HS-27A (cell line): ENCODE measurements around the gene MT1F.
"Not testable (repeated sequence)": the region's sequence is repeated elsewhere in the genome, so short reads cannot be mapped to it uniquely, and the experiment has no call there.

Experiments used
- DNase-seq: peaks from one replicate; pipeline ENCODE4 v3.0.0-alpha.2; 2012; ENCODE audit warnings: low read depth, missing footprints

MT1F gene

GRCh38 chr16:56645311-56645710, 12.4 kb upstream of the MT1F start:
- no peak for DNase-seq

DNA sequence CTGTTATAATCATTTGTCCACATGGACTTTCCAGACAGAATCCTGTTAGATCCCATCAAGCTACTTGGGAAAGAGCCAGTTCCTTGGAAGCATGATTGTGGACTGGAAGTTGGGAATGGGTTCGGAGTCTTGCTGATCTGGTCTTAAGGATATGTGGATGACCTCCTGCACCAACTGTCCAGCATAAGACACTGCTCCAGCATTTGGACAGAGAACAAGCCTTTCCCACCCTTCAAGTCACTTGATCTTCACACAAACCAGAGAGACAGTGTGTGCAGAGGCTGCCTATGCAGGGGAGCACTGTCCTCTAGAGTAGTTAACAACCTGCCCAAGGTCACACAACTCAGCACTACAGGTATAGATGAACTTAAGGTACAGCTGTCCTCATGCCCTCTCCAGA, 11.9 kb upstream of the MT1F start:
- DNase-seq = no peak

GRCh38 chr16:56647641-56648431, 9.9 kb upstream of the MT1F start:
- DNase-seq = no peak

GRCh38 chr16:56649271-56649670, 8.5 kb upstream of the MT1F start:
- no peak for DNase-seq

- no peak for DNase-seq
Measured at GRCh38 chr16:56649820-56650219, 7.9 kb upstream of the MT1F start.

- DNase-seq = no peak
Measured at GRCh38 chr16:56651586-56651985, 6.2 kb upstream of the MT1F start, which contains the start of gene MT1B. Gene MT1B, plus strand, starts transcription at chr16:56651886. Its CDS starts 68 bp downstream, at chr16:56651954.

GRCh38 chr16:56652600-56652999, 5.2 kb upstream of the MT1F start:
- no peak for DNase-seq

DNA sequence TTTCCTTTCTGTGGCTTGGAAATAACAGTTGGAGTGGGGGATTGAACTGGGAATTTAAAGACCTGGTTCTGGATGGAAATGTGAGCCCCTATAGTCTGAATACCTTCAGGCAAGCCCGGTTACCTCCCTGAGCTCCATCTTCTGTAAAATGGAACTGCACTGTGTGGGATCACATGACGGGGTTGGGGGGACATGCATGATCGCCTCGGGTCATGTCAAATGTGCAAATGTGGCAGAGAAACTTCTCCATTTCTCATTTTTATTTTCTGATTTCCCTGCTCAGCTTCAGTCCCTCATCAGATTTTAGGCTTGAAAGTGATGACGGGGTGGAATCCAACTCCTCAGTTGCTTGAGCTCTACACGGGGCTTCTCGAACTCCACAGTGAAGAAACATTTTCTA, 4.5 kb upstream of the MT1F start:
- no peak for DNase-seq

GRCh38 chr16:56658327-56658875, 642 bp downstream of the MT1F start:
- no peak for DNase-seq

DNA sequence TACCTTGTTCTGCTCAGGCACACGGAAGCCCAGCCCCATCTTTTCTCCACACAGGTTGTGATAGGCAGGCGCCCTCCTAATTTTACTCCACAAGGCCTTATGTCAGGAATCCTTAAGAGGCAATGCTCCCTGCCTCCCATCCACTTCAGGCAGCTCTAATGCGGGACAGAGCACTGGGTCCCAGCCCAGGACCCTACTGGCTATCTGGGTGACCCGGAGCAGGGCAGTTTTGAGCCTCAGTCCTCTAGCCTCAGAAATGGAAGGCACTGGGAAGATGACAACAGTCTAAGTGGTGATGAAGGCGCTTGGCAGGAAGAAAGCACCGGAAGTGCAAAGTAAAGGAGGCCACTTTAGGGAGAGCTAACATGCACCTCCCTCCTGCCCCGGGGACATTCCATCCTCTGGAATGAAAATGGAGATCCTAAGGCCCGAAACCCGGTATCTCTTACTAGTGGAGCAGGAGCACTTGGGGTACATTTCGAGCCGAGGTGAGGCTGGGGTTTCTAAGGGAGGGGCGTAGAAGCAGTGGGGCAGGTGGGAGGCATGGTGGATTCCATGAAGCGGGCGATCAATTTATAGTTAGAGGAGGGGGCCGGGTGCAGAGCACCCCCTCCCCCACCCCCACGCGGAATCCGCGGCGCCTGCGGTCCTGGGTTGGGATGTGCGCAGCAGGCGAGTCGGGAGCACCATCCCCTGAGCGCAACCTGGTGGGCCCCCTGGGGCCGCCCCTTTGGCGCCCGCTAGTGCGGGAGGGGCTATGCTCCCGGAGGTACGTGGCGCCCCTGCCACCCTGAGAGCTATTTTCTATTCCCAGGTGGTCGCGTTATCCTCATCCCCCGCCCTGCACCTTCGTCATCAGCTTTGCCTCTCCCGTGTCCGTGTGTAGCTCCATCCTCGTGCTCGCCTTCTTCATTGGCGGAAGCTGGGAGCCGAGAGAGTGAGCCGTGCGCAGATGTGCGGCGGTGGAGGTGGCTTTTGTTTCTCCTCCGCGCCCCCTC, 4.9 kb downstream of the MT1F start:
- no peak for DNase-seq

DNA sequence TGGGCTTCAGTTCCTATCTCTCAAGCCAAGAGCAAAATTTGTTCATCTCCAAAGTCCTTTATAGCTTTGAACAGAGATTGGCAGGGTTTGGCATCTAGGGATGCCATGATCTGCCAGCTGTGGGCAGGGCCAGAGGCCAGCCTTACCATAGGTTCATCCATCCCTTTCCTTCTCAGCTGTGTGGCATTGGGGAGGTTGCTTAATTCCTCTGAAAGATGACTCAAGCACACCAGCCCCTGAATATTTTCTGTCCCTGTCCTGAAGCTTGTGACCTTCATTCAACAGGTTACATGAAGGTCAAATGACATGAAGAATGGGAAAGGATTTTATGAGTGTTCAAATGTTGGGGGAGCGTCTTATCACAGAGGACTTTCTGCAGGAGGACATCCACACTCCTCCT, 6.7 kb downstream of the MT1F start:
- no peak for DNase-seq

DNA sequence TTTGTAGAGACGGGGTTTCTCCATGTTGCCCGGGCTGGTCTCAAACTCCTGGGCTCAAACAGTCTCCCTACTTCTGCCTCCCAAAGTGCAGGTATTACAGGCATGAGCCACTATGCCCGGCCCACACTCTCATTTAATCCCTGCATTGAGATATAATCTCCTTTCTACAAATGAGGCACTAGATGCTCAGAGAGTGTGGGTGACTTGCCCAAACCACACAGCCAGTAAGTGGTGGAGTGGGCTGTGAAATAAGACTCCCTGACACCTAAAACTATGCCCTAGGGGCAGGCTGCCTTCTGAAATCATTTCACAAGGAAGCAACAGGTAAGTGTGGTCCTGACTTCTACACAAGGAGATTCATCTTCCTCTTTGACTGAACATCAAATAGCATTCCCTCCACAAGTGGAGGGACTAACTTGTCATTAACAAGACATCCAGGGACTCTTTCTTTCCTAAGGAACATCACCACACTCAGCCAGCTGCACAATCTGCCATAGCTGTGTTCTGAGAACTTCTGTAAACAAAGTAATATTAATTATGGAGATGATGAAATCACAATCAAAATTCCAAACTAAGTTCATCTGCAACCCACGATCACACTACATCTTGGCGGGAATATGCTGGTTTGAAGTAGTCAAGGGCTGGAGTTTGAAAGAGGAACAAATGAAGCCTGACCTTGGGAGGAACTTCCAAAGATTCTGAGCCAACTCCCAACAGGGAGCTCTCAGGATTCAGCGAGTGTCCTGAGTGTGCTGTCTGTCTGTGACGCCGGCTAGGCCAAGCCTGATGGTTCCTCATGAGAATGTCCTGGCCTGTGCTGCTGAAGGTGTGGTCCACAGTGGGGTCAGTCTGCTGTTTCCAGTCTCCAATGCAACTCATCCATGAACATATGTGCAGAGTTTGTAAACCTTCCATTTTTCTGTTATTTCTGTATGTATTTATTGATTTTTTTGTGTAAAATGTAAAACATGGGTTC, 7.8 kb downstream of the MT1F start:
- not testable (repeated sequence) for DNase-seq

DNA sequence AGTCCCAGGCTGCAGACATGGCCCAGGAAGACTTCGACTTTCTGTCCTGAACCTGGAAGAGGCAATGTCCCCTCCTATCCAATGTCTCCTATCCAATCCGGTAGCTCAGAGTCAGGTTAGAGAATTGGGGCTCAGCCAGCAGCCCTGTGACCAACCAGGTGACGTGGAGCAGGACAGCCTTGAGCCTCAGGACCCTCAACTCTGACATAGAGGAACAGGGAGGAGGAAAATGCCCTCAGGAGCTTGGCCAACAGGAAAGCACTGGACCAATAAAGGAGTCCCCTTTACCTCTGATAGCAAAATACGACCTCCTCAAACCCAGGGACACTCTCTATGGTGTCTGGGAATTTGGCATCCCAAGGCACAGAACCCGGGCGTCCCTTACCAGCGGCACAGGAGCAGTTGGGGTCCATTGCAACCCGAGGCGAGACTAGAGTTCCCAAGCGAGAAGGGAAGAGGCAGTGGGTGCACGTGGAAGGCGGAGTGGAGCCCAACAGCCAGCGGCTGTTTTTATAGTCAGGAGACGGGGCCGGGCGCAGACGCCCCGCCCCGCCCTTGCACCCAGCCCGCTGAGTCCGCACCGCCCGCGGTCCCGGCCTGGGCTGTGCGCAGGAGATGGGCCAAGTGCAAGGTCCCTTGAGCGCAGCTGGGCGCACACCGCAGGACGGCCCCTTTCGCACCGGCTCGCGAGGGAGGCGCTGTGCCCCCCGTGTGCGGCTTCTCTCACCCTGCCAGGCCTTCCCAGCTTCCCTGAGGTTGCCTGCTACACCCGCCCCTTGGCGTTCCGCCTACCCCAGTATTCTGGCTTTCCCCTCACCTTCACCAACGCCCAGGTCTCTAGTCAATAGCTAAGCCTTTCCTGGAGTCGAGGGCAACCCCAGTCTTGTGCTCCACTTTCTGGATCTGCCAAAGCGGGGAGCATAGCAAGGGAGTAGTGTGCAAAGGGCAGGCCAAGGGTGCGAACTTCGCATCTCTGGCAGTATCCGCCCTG, 10.1 kb downstream of the MT1F start, which contains the start of gene MT1G:
Gene MT1G, minus strand, starts transcription at position 485 of the 991 bp plus-strand sequence. Its CDS starts 72 bp downstream, at position 413.
- DNase-seq = no peak

GRCh38 chr16:56669005-56669839, 11.5 kb downstream of the MT1F start, which contains the start of gene MT1H:
Gene MT1H, plus strand, starts transcription at chr16:56669814. Its CDS starts 71 bp downstream, at chr16:56669885.
- DNase-seq = no peak

- no peak for DNase-seq
Measured at GRCh38 chr16:56669840-56670619, 12.3 kb downstream of the MT1F start.

DNA sequence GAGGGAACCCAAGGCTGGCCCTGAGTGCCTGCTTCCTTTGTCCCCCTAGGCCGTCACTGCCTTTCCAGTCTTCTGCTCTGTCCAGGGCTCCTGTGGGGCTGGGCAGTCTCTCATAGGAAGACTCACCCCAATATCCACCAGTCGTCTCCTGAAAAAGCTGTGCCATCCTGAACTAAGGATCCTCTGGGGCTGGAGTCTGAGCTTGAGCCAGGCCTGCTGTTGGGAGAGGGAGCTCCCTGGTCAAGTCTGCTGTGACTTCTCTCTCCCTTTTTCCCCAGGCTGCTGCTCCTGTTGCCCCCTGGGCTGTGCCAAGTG, 12.8 kb downstream of the MT1F start:
- no peak for DNase-seq

GRCh38 chr16:56671691-56672090, 13.9 kb downstream of the MT1F start:
- not testable (repeated sequence) for DNase-seq

DNA sequence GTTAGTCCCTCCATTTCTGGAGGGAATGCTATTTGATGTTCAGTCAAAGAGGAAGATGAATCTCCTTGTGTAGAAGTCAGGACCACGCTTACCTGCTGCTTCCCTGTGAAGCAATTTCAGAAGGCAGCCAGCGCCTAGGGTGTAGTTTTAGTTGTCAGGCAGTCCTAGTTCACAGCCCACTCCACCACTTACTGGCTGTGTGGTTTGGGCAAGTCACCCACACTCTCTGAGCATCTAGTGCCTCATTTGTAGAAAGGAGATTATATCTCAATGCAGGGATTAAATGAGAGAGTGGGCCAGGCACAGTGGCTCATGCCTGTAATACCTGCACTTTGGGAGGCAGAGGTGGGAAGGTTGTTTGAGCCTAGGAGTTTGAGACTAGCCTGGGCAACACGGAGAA, 14.4 kb downstream of the MT1F start:
- DNase-seq = not testable (repeated sequence)
